K562 (cell line): ENCODE data around the gene SMYD1. TPM values are rescaled to one million over a fixed set of nuclear protein-coding genes. Genes with fewer than 3 reads are reported as not detected.

Experiments used
- BRD4 ChIP-seq: fragments of 200-600 bp; sonication (generic); IDR thresholded peaks from 2 replicates; pipeline ENCODE4 v1.6.1; 2017; ENCODE audit warnings: inconsistent platforms
- CC2D1A ChIP-seq: fragments of 450-650 bp; IDR thresholded peaks from 2 replicates; pipeline ENCODE4 v1.6.1; 2017; ENCODE audit warnings: mild to moderate bottlenecking
- CHD1 ChIP-seq: fragments of 200-600 bp; sonication (generic); IDR thresholded peaks from one replicate; pipeline ENCODE4 v1.6.1; 2012; ENCODE audit warnings: mild to moderate bottlenecking, moderate library complexity, low read length, inconsistent platforms
- ETV1 ChIP-seq: fragments of 450-650 bp; conservative IDR thresholded peaks from 2 replicates; pipeline ENCODE4 v1.6.1; 2016; ENCODE audit warnings: missing genetic modification characterization, control low read depth, low read depth, missing compliant biosample characterization
- FOXP1 ChIP-seq: sonication (generic); formaldehyde crosslinking; IDR thresholded peaks from 2 replicates; pipeline ENCODE4 v1.8.0; 2022; ENCODE audit warnings: mild to moderate bottlenecking, missing genetic modification reagents
- GABPA ChIP-seq: fragments of 200-800 bp; sonication (Bioruptor generic); conservative IDR thresholded peaks from 2 replicates; pipeline ENCODE4 v1.6.1; 2016; ENCODE audit warnings: low read depth, missing genetic modification characterization, missing compliant biosample characterization
- MEIS2 ChIP-seq: fragments of 450-650 bp; IDR thresholded peaks from 2 replicates; pipeline ENCODE4 v1.6.1; 2014; ENCODE audit warnings: mild to moderate bottlenecking; ENCODE audit not compliant: partially characterized antibody
- RBM25 ChIP-seq: fragments of 200-400 bp; formaldehyde crosslinking; IDR thresholded peaks from 2 replicates; pipeline ENCODE4 v1.6.1; 2018; ENCODE audit warnings: low read length, low read depth, moderate library complexity; ENCODE audit not compliant: severe bottlenecking
- RCOR1 ChIP-seq, 2 experiments: IDR thresholded peaks; 2 replicates each; pipeline ENCODE4 v1.6.1; 2012; ENCODE audit warnings: low read depth in 2 of 2, low read length in 2 of 2, borderline replicate concordance in 1 of 2, improper control_type of control experiment in 1 of 2
- SMARCC2 ChIP-seq: fragments of 450-650 bp; IDR thresholded peaks from 2 replicates; pipeline ENCODE4 v1.6.1; 2017; ENCODE audit warnings: antibody characterized with exemption, moderate library complexity, mild to moderate bottlenecking, low read depth
- TBP ChIP-seq: optimal IDR thresholded peaks from 2 replicates; pipeline ENCODE3; 2011; ENCODE audit warnings: low read depth, low read length, improper control_type of control experiment
- TOE1 ChIP-seq, 2 experiments: fragments of 450-650 bp in 1 of 2; sonication (generic) in 1 of 2; formaldehyde crosslinking in 1 of 2; IDR thresholded peaks; 2 replicates each; pipeline versions ENCODE4 v1.7.1 to v1.8.0; 2016 to 2022; ENCODE audit warnings: borderline replicate concordance in 2 of 2, mild to moderate bottlenecking in 2 of 2, antibody characterized with exemption in 1 of 2, inconsistent platforms in 1 of 2, low read depth in 1 of 2, missing genetic modification reagents in 1 of 2, moderate library complexity in 1 of 2
- XRCC3 ChIP-seq: fragments of 450-650 bp; IDR thresholded peaks from 2 replicates; pipeline ENCODE4 v1.6.1; 2017; ENCODE audit warnings: mild to moderate bottlenecking, moderate library complexity
- ZNF311 ChIP-seq: fragments of 250-450 bp; sonication (Bioruptor Pico); IDR thresholded peaks from 2 replicates; pipeline ENCODE4 v1.4.0; 2020; ENCODE audit warnings: mild to moderate bottlenecking, moderate library complexity
- ZNF41 ChIP-seq: fragments of 250-450 bp; sonication (Bioruptor Pico); conservative IDR thresholded peaks from 2 replicates; pipeline ENCODE4 v1.4.0; 2020; ENCODE audit warnings: mild to moderate bottlenecking
- ZNF507 ChIP-seq: conservative IDR thresholded peaks from 2 replicates; pipeline ENCODE4 v1.6.1; 2017; ENCODE audit warnings: missing genetic modification characterization, missing compliant biosample characterization
- polyA plus RNA-seq, 8 experiments: library from polyadenylated mRNA; depleted of rRNA in 4 of 8; stranded (reverse) in 5 of 8; unstranded in 3 of 8; fragments of >200 nt; fragmentation: Nextera tagmentation in 2 of 8; fragmentation: Illumina TruSeq in 1 of 8; extraction: Ambion mirVana in 2 of 8; extraction: Trizol in 1 of 8; gene quantifications; 2 replicates each; pipeline versions ENCODE4 v1.2.1 to v1.2.3, GENCODE V29; 2011 to 2014; ENCODE audit warnings: inconsistent platforms in 1 of 8, missing spikeins in 1 of 8
- total RNA-seq, 7 experiments: library from RNA; depleted of rRNA in 6 of 7; stranded (reverse); fragments of >200 nt in 6 of 7; fragmentation: Illumina TruSeq in 2 of 7; extraction: Trizol in 2 of 7; gene quantifications; 2 replicates each; pipeline versions ENCODE4 v1.2.1 to v1.2.3, GENCODE V29; 2011 to 2021; ENCODE audit warnings: low replicate concordance in 1 of 7
- TF ChIP-seq, protein P1 (sequence below): sonication (generic); formaldehyde crosslinking; IDR thresholded peaks from 2 replicates; pipeline ENCODE4 v1.8.1; 2023; ENCODE audit warnings: missing genetic modification reagents, mild to moderate bottlenecking, borderline replicate concordance
- TF ChIP-seq, protein P2 (sequence below): fragments of 450-650 bp; formaldehyde crosslinking; IDR thresholded peaks from 2 replicates; pipeline ENCODE4 v1.4.0; 2022; ENCODE audit warnings: missing genetic modification characterization
- TF ChIP-seq, protein P3 (sequence below): fragments of 250-450 bp; sonication (Bioruptor Pico); IDR thresholded peaks from 2 replicates; pipeline ENCODE4 v1.9.0; 2021; ENCODE audit warnings: mild to moderate bottlenecking, inconsistent platforms

Gene SMYD1
- total and polyA plus RNA-seq, 9 of the 15 experiments (the other 6 are each of a cell fraction or from before 2014, with no cell fraction given) = not detected

DNA sequence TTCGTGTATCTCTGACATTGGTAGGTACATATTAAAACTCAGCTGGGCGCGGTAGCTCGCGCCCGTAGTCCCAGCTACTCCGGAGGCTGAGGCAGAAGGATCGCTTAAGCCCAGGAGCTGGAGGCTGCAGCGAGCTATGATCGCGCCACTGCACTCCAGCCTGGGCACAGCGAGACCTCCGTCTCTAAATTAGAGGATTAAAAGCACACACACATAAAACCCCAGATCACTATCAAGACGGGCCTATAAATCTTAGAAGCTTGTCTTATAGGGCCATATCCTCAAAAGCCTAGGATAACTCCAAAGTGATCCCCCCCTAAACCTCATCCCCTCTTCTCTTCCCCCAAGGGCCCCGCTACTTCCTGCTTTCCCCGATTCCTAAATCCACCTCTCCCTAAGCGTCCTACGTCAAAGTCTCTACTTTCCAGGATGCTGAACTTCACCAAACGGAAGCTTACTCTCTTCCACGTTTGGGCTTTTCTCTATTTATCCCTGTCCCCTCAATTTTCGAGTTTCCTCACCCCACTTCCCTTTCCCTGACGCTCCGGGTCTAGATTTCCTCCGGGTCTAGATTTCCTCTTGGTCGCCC, 12.7 kb upstream of the SMYD1 start (continued):
- TF ChIP-seq, protein P1, sequence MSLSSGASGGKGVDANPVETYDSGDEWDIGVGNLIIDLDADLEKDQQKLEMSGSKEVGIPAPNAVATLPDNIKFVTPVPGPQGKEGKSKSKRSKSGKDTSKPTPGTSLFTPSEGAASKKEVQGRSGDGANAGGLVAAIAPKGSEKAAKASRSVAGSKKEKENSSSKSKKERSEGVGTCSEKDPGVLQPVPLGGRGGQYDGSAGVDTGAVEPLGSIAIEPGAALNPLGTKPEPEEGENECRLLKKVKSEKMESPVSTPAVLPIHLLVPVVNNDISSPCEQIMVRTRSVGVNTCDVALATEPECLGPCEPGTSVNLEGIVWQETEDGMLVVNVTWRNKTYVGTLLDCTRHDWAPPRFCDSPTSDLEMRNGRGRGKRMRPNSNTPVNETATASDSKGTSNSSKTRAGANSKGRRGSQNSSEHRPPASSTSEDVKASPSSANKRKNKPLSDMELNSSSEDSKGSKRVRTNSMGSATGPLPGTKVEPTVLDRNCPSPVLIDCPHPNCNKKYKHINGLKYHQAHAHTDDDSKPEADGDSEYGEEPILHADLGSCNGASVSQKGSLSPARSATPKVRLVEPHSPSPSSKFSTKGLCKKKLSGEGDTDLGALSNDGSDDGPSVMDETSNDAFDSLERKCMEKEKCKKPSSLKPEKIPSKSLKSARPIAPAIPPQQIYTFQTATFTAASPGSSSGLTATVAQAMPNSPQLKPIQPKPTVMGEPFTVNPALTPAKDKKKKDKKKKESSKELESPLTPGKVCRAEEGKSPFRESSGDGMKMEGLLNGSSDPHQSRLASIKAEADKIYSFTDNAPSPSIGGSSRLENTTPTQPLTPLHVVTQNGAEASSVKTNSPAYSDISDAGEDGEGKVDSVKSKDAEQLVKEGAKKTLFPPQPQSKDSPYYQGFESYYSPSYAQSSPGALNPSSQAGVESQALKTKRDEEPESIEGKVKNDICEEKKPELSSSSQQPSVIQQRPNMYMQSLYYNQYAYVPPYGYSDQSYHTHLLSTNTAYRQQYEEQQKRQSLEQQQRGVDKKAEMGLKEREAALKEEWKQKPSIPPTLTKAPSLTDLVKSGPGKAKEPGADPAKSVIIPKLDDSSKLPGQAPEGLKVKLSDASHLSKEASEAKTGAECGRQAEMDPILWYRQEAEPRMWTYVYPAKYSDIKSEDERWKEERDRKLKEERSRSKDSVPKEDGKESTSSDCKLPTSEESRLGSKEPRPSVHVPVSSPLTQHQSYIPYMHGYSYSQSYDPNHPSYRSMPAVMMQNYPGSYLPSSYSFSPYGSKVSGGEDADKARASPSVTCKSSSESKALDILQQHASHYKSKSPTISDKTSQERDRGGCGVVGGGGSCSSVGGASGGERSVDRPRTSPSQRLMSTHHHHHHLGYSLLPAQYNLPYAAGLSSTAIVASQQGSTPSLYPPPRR (CRISPR knock-in tag) = no peak
- TF ChIP-seq, protein P2, sequence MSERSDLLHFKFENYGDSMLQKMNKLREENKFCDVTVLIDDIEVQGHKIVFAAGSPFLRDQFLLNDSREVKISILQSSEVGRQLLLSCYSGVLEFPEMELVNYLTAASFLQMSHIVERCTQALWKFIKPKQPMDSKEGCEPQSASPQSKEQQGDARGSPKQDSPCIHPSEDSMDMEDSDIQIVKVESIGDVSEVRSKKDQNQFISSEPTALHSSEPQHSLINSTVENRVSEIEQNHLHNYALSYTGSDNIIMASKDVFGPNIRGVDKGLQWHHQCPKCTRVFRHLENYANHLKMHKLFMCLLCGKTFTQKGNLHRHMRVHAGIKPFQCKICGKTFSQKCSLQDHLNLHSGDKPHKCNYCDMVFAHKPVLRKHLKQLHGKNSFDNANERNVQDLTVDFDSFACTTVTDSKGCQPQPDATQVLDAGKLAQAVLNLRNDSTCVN (CRISPR knock-in tag) = peak; percentile 68; the same call in 1 of the 2 replicates
- TF ChIP-seq RBM25 = peak; percentile 38
- no peak for TF ChIP-seq SMARCC2
- no peak for TF ChIP-seq GABPA (tag)
- no peak for TF ChIP-seq CC2D1A
- TF ChIP-seq ZNF507 (tag) = no peak
- TF ChIP-seq ETV1 (tag) = 0 out of 2 replicates have a peak, but pooled peaks have one; percentile 31
- TF ChIP-seq TOE1 (IDR thresholded peaks at IDR 0.05; ENCODE audit: borderline replicate concordance) = no peak
- no peak for TF ChIP-seq TOE1 (CRISPR knock-in tag; IDR thresholded peaks at IDR 0.05; ENCODE audit: borderline replicate concordance, low read depth)
- TF ChIP-seq FOXP1 = no peak
- no peak for TF ChIP-seq ZNF311
- TF ChIP-seq XRCC3 = no peak
- peak; percentile 78 for TF ChIP-seq CHD1
- no peak for TF ChIP-seq TBP
- TF ChIP-seq ZNF41 (CRISPR knock-in tag) = no peak
- peak; percentile 43 for TF ChIP-seq MEIS2
- no peak for TF ChIP-seq BRD4
- no peak for TF ChIP-seq RCOR1 (IDR thresholded peaks at IDR 0.05; ENCODE audit: borderline replicate concordance in 1 of 2, low read depth in 2 of 2, low read length in 2 of 2)
- TF ChIP-seq, protein P3, sequence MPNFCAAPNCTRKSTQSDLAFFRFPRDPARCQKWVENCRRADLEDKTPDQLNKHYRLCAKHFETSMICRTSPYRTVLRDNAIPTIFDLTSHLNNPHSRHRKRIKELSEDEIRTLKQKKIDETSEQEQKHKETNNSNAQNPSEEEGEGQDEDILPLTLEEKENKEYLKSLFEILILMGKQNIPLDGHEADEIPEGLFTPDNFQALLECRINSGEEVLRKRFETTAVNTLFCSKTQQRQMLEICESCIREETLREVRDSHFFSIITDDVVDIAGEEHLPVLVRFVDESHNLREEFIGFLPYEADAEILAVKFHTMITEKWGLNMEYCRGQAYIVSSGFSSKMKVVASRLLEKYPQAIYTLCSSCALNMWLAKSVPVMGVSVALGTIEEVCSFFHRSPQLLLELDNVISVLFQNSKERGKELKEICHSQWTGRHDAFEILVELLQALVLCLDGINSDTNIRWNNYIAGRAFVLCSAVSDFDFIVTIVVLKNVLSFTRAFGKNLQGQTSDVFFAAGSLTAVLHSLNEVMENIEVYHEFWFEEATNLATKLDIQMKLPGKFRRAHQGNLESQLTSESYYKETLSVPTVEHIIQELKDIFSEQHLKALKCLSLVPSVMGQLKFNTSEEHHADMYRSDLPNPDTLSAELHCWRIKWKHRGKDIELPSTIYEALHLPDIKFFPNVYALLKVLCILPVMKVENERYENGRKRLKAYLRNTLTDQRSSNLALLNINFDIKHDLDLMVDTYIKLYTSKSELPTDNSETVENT (CRISPR knock-in tag) = no peak
